Body of pancreas (tissue), 4 donors: ENCODE data around the gene TEX9. TPM values are rescaled to one million over a fixed set of nuclear protein-coding genes. Genes with fewer than 3 reads are reported as not detected.

Source experiments
- ATAC-seq: fragments of 150-250 bp; one replicate; pipeline ENCODE4 v1.9.1; 2016
- DNase-seq, 4 donors: peaks; one replicate each; pipeline ENCODE4 v3.0.0-alpha.2; 2019
- H3K27ac ChIP-seq, 4 donors: fragments of 200-600 bp; sonication (generic); 1 replicate in 3 of 4; 2 replicates in 1 of 4; pipeline versions ENCODE4 v1.5.1 to v1.6.1; 2016 to 2019; ENCODE audit warnings: mild to moderate bottlenecking in 1 of 4, mixed read lengths in 1 of 4, moderate library complexity in 1 of 4
- H3K27me3 ChIP-seq, 2 donors: fragments of 200-600 bp; sonication (generic); one replicate each; pipeline ENCODE4 v1.6.0; 2016; ENCODE audit warnings: mild to moderate bottlenecking in 1 of 2
- H3K36me3 ChIP-seq, 2 donors: fragments of 200-600 bp; sonication (generic); replicated peaks in 1 of 2; 2 replicates each; pipeline ENCODE4 v1.5.1; 2016; ENCODE audit warnings: low read depth in 2 of 2; ENCODE audit not compliant: insufficient read depth in 1 of 2
- H3K4me1 ChIP-seq: fragments of 200-600 bp; sonication (generic); one replicate; pipeline ENCODE4 v1.6.0; 2016
- H3K4me3 ChIP-seq, 2 donors: fragments of 200-600 bp; sonication (generic); 1 replicate in 1 of 2; 2 replicates in 1 of 2; pipeline ENCODE4 v1.5.1; 2016 to 2019
- H3K9me3 ChIP-seq, 3 donors: fragments of 200-600 bp; sonication (generic); 1 replicate in 2 of 3; 2 replicates in 1 of 3; pipeline ENCODE4 v1.5.1; 2016
- CTCF ChIP-seq, 7 experiments: fragments of 450-650 bp in 4 of 7; fragments of 200-600 bp in 3 of 7; sonication (generic) in 3 of 7; IDR thresholded peaks; one replicate each; pipeline ENCODE4 v1.5.1; 2016 to 2019; ENCODE audit warnings: antibody characterized with exemption in 7 of 7
- POLR2A ChIP-seq, 3 donors: fragments of 450-650 bp; IDR thresholded peaks; one replicate each; pipeline ENCODE4 v1.6.1; 2016; ENCODE audit warnings: antibody characterized with exemption in 3 of 3, mild to moderate bottlenecking in 2 of 3
- WGBS, 2 donors: methylation state at CpG; one replicate each; pipeline ENCODE4 v1.1.5; 2017; 5-methylcytosine and 5-hydroxymethylcytosine counted together
- intact Hi-C: fragments of 100-400 bp; cut with DNase I; formaldehyde crosslinking; loops from one replicate; pipeline ENCODE4 v1.15.1; 2023
- total RNA-seq, 2 donors: library from RNA; depleted of rRNA; stranded (reverse); fragments of >200 nt; gene quantifications; one replicate each; pipeline ENCODE4 v1.1.0, GENCODE V29; 2016

The TEX9 gene
- total RNA-seq, 2 donors from 2014 or later: 7.5 to 7.9 TPM

GRCh38 chr15:56428821-56429458 is 63.7 kb downstream of the TEX9 start:
- Histone ChIP-seq H3K36me3 (no peaks in the 10 kb centered on the region), H3K27me3 (no peaks in the 10 kb centered on the region), H3K9me3 (no peaks in the 10 kb centered on the region), H3K4me3 (no peak overlapping the region), H3K27ac (no peak overlapping the region), H3K4me1 (no peaks in the 10 kb centered on the region)
- TF ChIP-seq POLR2A (IDR thresholded peaks at IDR 0.05) (no peak), CTCF (IDR thresholded peaks at IDR 0.05) (peak in 6 of 7 experiments; percentile 27 to 61 (median 50))
- ATAC-seq: no peak
- intact Hi-C loops: no loop called here
- 5% methylated on average over 2 of the region's 2 CpGs for WGBS, 2 donors
- no peak for DNase-seq

GRCh38 chr15:56432304-56432703 is 67.1 kb downstream of the TEX9 start:
- no peak for ATAC-seq
- Histone ChIP-seq H3K36me3 (no peaks in the 10 kb centered on the region), H3K27ac (no peak overlapping the region), H3K4me3 (no peak overlapping the region), H3K27me3 (no peaks in the 10 kb centered on the region), H3K9me3 (no peaks in the 10 kb centered on the region), H3K4me1 (no peaks in the 10 kb centered on the region)
- DNase-seq: no peak
- WGBS, 2 donors: 73 to 78% methylated on average over 5 of the region's 5 CpGs
- intact Hi-C loops: no loop called here
- no peak for TF ChIP-seq POLR2A (IDR thresholded peaks at IDR 0.05)
- no peak for TF ChIP-seq CTCF (IDR thresholded peaks at IDR 0.05)

- 97 to 100% methylated on average over 1 of the region's 1 CpG for WGBS, 2 donors
- H3K27me3 ChIP-seq: no peaks in the 10 kb centered on the region
- intact Hi-C loops: no loop called here
- no peak overlapping the region for H3K27ac ChIP-seq
- no peaks in the 10 kb centered on the region for H3K4me1 ChIP-seq
- no peak for ATAC-seq
- H3K36me3 ChIP-seq: no peaks in the 10 kb centered on the region
- DNase-seq: no peak
- no peak overlapping the region for H3K4me3 ChIP-seq
- TF ChIP-seq POLR2A (IDR thresholded peaks at IDR 0.05): no peak
- TF ChIP-seq CTCF (IDR thresholded peaks at IDR 0.05): no peak
- H3K9me3 ChIP-seq: no peaks in the 10 kb centered on the region
Measured at GRCh38 chr15:56440214-56440770, 75.1 kb downstream of the TEX9 start.

GRCh38 chr15:56442354-56442753 is 77.1 kb downstream of the TEX9 start:
- no peak for DNase-seq
- Histone ChIP-seq H3K9me3 (no peaks in the 10 kb centered on the region), H3K27ac (no peak overlapping the region), H3K36me3 (no peaks in the 10 kb centered on the region), H3K27me3 (no peaks in the 10 kb centered on the region), H3K4me3 (no peak overlapping the region), H3K4me1 (no peaks in the 10 kb centered on the region)
- WGBS, 2 donors: 97 to 98% methylated on average over 3 of the region's 3 CpGs
- TF ChIP-seq POLR2A (IDR thresholded peaks at IDR 0.05) (no peak), CTCF (IDR thresholded peaks at IDR 0.05) (no peak)
- no peak for ATAC-seq
- intact Hi-C loops: no loop called here

GRCh38 chr15:56445746-56446145 is 80.5 kb downstream of the TEX9 start:
- Histone ChIP-seq H3K27me3 (no peaks in the 10 kb centered on the region), H3K9me3 (no peaks in the 10 kb centered on the region), H3K4me3 (no peak overlapping the region), H3K36me3 (no peaks in the 10 kb centered on the region), H3K4me1 (no peaks in the 10 kb centered on the region), H3K27ac (no peak overlapping the region)
- WGBS, 2 donors: 85 to 86% methylated on average over 5 of the region's 5 CpGs
- TF ChIP-seq CTCF (IDR thresholded peaks at IDR 0.05) (no peak), POLR2A (IDR thresholded peaks at IDR 0.05) (no peak)
- DNase-seq (no peak), ATAC-seq (no peak)
- intact Hi-C loops: no loop called here
